Smooth muscle cell (in vitro differentiated cells): Measurements from ENCODE around the gene RANGRF. TPM values are rescaled to one million over a fixed set of nuclear protein-coding genes. Genes with fewer than 3 reads are reported as not detected.

Experiments used
- DNase-seq: peaks from one replicate; lab custom pipeline; 2025; ENCODE audit not compliant: unreplicated experiment; lab: John Stamatoyannopoulos, UW
- H2AFZ ChIP-seq: fragments of 200-600 bp; sonication (generic); 2 replicates; pipeline ENCODE4 v1.6.0; 2016; ENCODE audit warnings: antibody characterized with exemption, low read depth, mild to moderate bottlenecking
- H3F3A ChIP-seq: fragments of 200-600 bp; sonication (generic); 2 replicates; pipeline ENCODE4 v1.6.0; 2017; ENCODE audit warnings: antibody characterized with exemption, low read depth
- H3K27ac ChIP-seq: fragments of 200-600 bp; sonication (generic); 2 replicates; pipeline ENCODE4 v1.5.1; 2016; ENCODE audit warnings: low read depth, mild to moderate bottlenecking
- H3K27me3 ChIP-seq: fragments of 200-600 bp; sonication (generic); 2 replicates; pipeline ENCODE4 v1.6.1; 2016; ENCODE audit warnings: low read depth, mild to moderate bottlenecking
- H3K36me3 ChIP-seq: fragments of 200-600 bp; sonication (generic); 2 replicates; pipeline ENCODE4 v1.5.1; 2016; ENCODE audit warnings: low read depth
- H3K4me1 ChIP-seq: fragments of 200-600 bp; sonication (generic); 2 replicates; pipeline ENCODE4 v1.5.1; 2016; ENCODE audit warnings: low read depth
- H3K4me2 ChIP-seq: fragments of 200-600 bp; sonication (generic); 2 replicates; pipeline ENCODE4 v1.6.0; 2016; ENCODE audit warnings: mild to moderate bottlenecking
- H3K4me3 ChIP-seq: fragments of 200-600 bp; sonication (generic); 2 replicates; pipeline ENCODE4 v1.5.1; 2016; ENCODE audit warnings: mild to moderate bottlenecking
- H3K79me2 ChIP-seq: fragments of 200-600 bp; sonication (generic); 2 replicates; pipeline ENCODE4 v1.6.0; 2016; ENCODE audit warnings: low read depth, mild to moderate bottlenecking
- H3K9ac ChIP-seq: fragments of 200-600 bp; sonication (generic); 2 replicates; pipeline ENCODE4 v1.6.0; 2016; ENCODE audit warnings: low read depth
- H3K9me3 ChIP-seq: fragments of 200-600 bp; sonication (generic); replicated peaks from 2 replicates; pipeline ENCODE4 v1.5.1; 2016; ENCODE audit warnings: low read depth
- H4K20me1 ChIP-seq: fragments of 200-600 bp; sonication (generic); 2 replicates; pipeline ENCODE4 v1.6.0; 2016; ENCODE audit warnings: low read depth
- CTCF ChIP-seq: fragments of 200-600 bp; sonication (generic); IDR thresholded peaks from 2 replicates; pipeline ENCODE4 v1.5.1; 2017; ENCODE audit warnings: borderline replicate concordance, mild to moderate bottlenecking, antibody characterized with exemption; ENCODE audit not compliant: insufficient read depth, poor library complexity, severe bottlenecking
- WGBS: methylation state at CpG from one replicate; pipeline ENCODE4 v1.1.7; 2016; ENCODE audit warnings: low lambda C conversion rate; 5-methylcytosine and 5-hydroxymethylcytosine counted together
- polyA plus RNA-seq: library from polyadenylated mRNA; unstranded; fragments of >200 nt; fragmentation: Nextera tagmentation; extraction: Ambion mirVana; gene quantifications from 2 replicates; pipeline ENCODE4 v1.2.1, GENCODE V29; 2016
- total RNA-seq: library from RNA; depleted of rRNA; stranded (reverse); fragments of >200 nt; gene quantifications from 2 replicates; pipeline ENCODE4 v1.2.3, GENCODE V29; 2014

The RANGRF gene
- total and polyA plus RNA-seq, 2 experiments from 2014 or later = 13.4 to 44.9 TPM

GRCh38 chr17:8310601-8311123 lies 22.2 kb downstream of the RANGRF start:
- Histone ChIP-seq H3K4me3 (no peak overlapping the region), H3K9me3 (no peaks in the 10 kb centered on the region), H3K27ac (no peak overlapping the region), H3K4me2 (no peak overlapping the region), H3K9ac (no peak overlapping the region), H3K27me3 (peaks cover 32% of the 10 kb centered on the region), H3K79me2 (no peaks in the 10 kb centered on the region), H3K4me1 (peaks cover 11% of the 10 kb centered on the region), H4K20me1 (no peaks in the 10 kb centered on the region), H3F3A (no peaks in the 10 kb centered on the region), H2AFZ (no peak overlapping the region), H3K36me3 (no peaks in the 10 kb centered on the region)
- WGBS = 77% methylated on average over 8 of the region's 10 CpGs
- no peak for TF ChIP-seq CTCF
- no peak for DNase-seq

GRCh38 chr17:8311131-8311790 lies 22.8 kb downstream of the RANGRF start:
- no peak for DNase-seq
- Histone ChIP-seq H3K27me3 (peaks cover 38% of the 10 kb centered on the region), H2AFZ (no peak overlapping the region), H3K9me3 (no peaks in the 10 kb centered on the region), H3K4me1 (peaks cover 14% of the 10 kb centered on the region), H3K27ac (no peak overlapping the region), H3K9ac (no peak overlapping the region), H3K4me3 (no peak overlapping the region), H3K79me2 (no peaks in the 10 kb centered on the region), H3K36me3 (no peaks in the 10 kb centered on the region), H3K4me2 (no peak overlapping the region), H3F3A (no peaks in the 10 kb centered on the region), H4K20me1 (no peaks in the 10 kb centered on the region)
- no peak for TF ChIP-seq CTCF
- 90% methylated on average over 16 of the region's 25 CpGs for WGBS

GRCh38 chr17:8312251-8312650 lies 23.8 kb downstream of the RANGRF start:
- Histone ChIP-seq H3K36me3 (no peaks in the 10 kb centered on the region), H3K9me3 (no peaks in the 10 kb centered on the region), H3K27ac (no peak overlapping the region), H3K4me2 (no peak overlapping the region), H3K79me2 (no peaks in the 10 kb centered on the region), H3F3A (no peaks in the 10 kb centered on the region), H3K9ac (no peak overlapping the region), H4K20me1 (no peaks in the 10 kb centered on the region), H2AFZ (no peak overlapping the region), H3K4me1 (peaks cover 14% of the 10 kb centered on the region), H3K4me3 (no peak overlapping the region), H3K27me3 (peaks cover 48% of the 10 kb centered on the region)
- no peak for TF ChIP-seq CTCF
- WGBS = 86% methylated on average over 13 of the region's 13 CpGs
- DNase-seq = no peak
